OCI-LY1 (cell line): ENCODE measurements around the gene MRPS27.

Source experiments
- CTCF ChIP-seq: fragments of 200-600 bp; sonication (generic), shearing (Covaris generic); IDR thresholded peaks from 2 replicates; pipeline ENCODE4 v1.5.1; 2017; ENCODE audit warnings: mild to moderate bottlenecking, antibody characterized with exemption, low read length, moderate library complexity, mixed read lengths
- EZH2 ChIP-seq: fragments of 200-600 bp; sonication (generic), shearing (Covaris generic); IDR thresholded peaks from 2 replicates; pipeline ENCODE4 v1.8.0; 2017; ENCODE audit warnings: borderline replicate concordance, mixed run types, mild to moderate bottlenecking, antibody characterized with exemption, low read length, moderate library complexity, mixed read lengths

- TF ChIP-seq CTCF (no peak), EZH2 (no peak)
Observed at GRCh38 chr5:72170101-72170500, 149.9 kb downstream of the MRPS27 start.
